Measurements from ENCODE around the gene IGHMBP2. TPM values are rescaled to one million over a fixed set of nuclear protein-coding genes. Genes with fewer than 3 reads are reported as not detected.

IGHMBP2 gene
- total RNA-seq, 2 experiments from 2014 or later: 17.5 to 37.9 TPM

DNA sequence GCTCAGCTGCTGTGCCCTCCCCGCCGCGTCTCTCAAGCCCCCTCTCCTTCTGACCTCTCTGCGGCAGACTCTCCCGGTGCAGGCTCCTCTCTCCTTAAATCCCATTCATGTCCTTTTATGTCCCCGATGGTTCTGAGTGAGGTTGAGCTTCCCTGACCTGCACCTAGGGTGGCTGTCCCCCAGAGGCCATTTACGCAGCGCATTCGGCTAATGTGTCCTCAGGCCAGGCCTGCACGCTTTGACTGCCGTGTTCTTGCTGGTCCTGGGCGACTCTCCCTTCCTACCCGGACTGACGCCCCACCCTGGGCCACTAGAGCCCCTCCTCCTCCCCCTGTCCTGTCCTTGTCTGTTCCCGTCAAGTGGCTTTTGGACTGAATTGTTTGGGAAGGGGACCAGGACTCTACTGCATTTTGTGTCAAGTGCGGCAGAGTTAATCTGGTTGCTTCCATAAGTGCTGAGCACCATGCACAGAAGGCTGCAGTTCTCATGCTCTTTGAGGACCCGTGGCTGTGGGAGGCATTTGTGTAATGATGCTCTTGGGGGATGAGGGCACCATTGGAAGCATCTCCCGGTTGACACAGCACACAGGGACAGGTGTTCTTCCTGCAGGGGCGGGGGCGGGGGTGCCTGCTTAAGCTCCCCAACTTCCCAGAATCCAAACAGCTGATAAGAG is 37.1 kb downstream of the IGHMBP2 start:
- TF ChIP-seq EZH2phosphoT487 (IDR thresholded peaks at IDR 0.05; ENCODE audit: borderline replicate concordance, low read depth, low read length): no peak
- POLR2A ChIA-PET: no interaction called here

DNA sequence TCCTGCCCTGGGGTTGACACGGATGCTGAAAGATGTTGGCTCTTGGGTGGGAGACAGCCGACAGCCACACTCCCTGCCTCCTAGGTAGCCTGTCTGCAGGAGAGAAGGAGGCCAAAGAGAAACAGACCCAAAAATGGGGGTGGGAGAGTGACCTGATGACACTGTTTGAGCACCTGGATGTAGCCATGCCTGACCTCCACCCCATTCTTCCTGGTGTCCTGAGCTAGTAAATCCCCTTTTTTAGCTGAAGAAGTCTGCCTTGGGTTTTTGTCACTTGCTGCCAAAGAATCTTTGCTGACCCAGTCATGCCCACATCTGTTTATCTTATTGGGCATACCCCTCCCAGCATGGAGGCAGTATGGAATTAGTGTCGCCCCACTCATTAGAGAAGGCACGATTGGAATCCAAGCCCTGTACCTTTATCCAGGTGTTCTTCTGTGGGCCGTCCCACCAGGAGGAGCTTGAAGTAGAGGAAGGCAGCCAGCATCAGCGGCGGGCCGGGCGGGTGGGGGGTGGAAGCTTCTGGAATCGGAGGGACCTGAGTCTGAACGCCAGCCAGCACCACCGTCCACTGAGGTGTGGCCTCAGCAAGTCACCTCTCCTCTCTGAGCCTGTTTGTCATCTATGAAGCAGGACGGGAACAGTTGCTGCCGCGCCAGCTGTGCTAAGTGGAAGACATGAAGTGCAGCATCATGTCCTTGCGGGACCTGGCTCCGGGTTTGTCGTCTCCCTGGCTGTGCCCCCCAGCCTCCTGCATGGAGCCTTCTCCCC is 37.8 kb downstream of the IGHMBP2 start:
- intact Hi-C loops (cut with micrococcal nuclease; ENCODE audit: unreplicated experiment): no loop called here
- DNase-seq (ENCODE audit: low spot score): no peak
- H3K4me1 ChIP-seq (ENCODE audit: insufficient read depth, low read length, poor library complexity, severe bottlenecking): no peaks in the 10 kb centered on the region
- H3K4me2 ChIP-seq (ENCODE audit: low read length): no peak overlapping the region
- TF ChIP-seq EZH2phosphoT487 (IDR thresholded peaks at IDR 0.05; ENCODE audit: borderline replicate concordance, low read depth, low read length): no peak
- TF ChIP-seq, protein P1, sequence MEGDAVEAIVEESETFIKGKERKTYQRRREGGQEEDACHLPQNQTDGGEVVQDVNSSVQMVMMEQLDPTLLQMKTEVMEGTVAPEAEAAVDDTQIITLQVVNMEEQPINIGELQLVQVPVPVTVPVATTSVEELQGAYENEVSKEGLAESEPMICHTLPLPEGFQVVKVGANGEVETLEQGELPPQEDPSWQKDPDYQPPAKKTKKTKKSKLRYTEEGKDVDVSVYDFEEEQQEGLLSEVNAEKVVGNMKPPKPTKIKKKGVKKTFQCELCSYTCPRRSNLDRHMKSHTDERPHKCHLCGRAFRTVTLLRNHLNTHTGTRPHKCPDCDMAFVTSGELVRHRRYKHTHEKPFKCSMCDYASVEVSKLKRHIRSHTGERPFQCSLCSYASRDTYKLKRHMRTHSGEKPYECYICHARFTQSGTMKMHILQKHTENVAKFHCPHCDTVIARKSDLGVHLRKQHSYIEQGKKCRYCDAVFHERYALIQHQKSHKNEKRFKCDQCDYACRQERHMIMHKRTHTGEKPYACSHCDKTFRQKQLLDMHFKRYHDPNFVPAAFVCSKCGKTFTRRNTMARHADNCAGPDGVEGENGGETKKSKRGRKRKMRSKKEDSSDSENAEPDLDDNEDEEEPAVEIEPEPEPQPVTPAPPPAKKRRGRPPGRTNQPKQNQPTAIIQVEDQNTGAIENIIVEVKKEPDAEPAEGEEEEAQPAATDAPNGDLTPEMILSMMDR (conservative IDR thresholded peaks at IDR 0.05; ENCODE audit: low read length): no peak
- no peak overlapping the region for H3K27ac ChIP-seq (ENCODE audit: low read depth, low read length, poor library complexity, severe bottlenecking)
- no peaks in the 10 kb centered on the region for H3K9me3 ChIP-seq (ENCODE audit: low read length)
- H3K36me3 ChIP-seq (ENCODE audit: insufficient read depth, low read length): peaks cover 16% of the 10 kb centered on the region; the same call in 1 of the 2 replicates
- H2AFZ ChIP-seq (ENCODE audit: low read length): no peak overlapping the region
- BruUV-seq (replicated peaks): no TSS peak
- H3K79me2 ChIP-seq (ENCODE audit: insufficient read depth, low read depth, low read length): no peaks in the 10 kb centered on the region
- H4K20me1 ChIP-seq (ENCODE audit: insufficient read depth, low read length): no peaks in the 10 kb centered on the region
- CTCF ChIA-PET (ENCODE audit: unreplicated experiment): no interaction called here
- POLR2A ChIA-PET: no interaction called here
- H3K9me2 ChIP-seq (ENCODE audit: insufficient read depth, low read length): no peaks in the 10 kb centered on the region
- no peak overlapping the region for H3K4me3 ChIP-seq (ENCODE audit: low read depth, low read length, poor library complexity, severe bottlenecking)

More for the DNA sequence above, 37.1 kb downstream of the IGHMBP2 start:
- no peaks in the 10 kb centered on the region for H3K9me2 ChIP-seq (ENCODE audit: insufficient read depth, low read length)
- CTCF ChIA-PET (ENCODE audit: unreplicated experiment): no interaction called here
- H3K9me3 ChIP-seq (ENCODE audit: low read length): no peaks in the 10 kb centered on the region
- H3K4me1 ChIP-seq (ENCODE audit: insufficient read depth, low read length, poor library complexity, severe bottlenecking): no peaks in the 10 kb centered on the region
- no peak overlapping the region for H3K4me2 ChIP-seq (ENCODE audit: low read length)
- H3K27ac ChIP-seq (ENCODE audit: low read depth, low read length, poor library complexity, severe bottlenecking): no peak overlapping the region
- H3K36me3 ChIP-seq (ENCODE audit: insufficient read depth, low read length): peaks cover 21% of the 10 kb centered on the region
- BruUV-seq (replicated peaks): no TSS peak
- no peak overlapping the region for H3K4me3 ChIP-seq (ENCODE audit: low read depth, low read length, poor library complexity, severe bottlenecking)
- intact Hi-C loops (cut with micrococcal nuclease; ENCODE audit: unreplicated experiment): no loop called here
- H2AFZ ChIP-seq (ENCODE audit: low read length): no peak overlapping the region
- DNase-seq (ENCODE audit: low spot score): no peak
- H3K79me2 ChIP-seq (ENCODE audit: insufficient read depth, low read depth, low read length): no peaks in the 10 kb centered on the region
- no peaks in the 10 kb centered on the region for H4K20me1 ChIP-seq (ENCODE audit: insufficient read depth, low read length)

DNA sequence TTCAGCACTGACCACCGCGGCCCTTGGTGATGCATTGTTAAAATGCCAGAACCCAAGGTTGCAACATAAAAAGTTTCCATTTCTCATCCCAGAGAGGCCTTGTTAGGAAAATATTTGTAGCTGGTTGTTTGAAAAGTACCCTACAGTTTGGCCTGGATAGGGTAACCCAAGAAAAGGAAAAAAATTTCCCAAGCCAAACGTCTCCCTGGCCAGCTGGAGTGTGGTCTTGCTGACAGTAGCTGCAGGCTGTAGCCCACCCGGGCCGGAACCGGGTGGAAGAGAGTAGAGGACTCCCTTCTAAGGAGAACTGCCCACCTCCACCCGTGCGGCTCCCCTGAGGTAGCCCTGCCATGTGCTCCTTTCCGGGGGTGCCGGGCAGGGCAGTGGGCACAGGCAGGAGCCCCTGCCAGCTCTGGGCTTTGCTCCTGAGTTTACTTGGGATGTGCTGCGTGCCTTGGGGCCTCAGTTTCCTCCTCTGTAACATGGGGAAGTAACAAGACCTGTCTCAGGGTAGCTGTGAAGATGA is 38.5 kb downstream of the IGHMBP2 start:
- Histone ChIP-seq H3K4me3 (ENCODE audit: low read depth, low read length, poor library complexity, severe bottlenecking) (no peak overlapping the region), H3K9me3 (ENCODE audit: low read length) (no peaks in the 10 kb centered on the region), H3K27ac (ENCODE audit: low read depth, low read length, poor library complexity, severe bottlenecking) (no peak overlapping the region), H3K4me1 (ENCODE audit: insufficient read depth, low read length, poor library complexity, severe bottlenecking) (no peaks in the 10 kb centered on the region), H4K20me1 (ENCODE audit: insufficient read depth, low read length) (no peaks in the 10 kb centered on the region), H2AFZ (ENCODE audit: low read length) (no peak overlapping the region), H3K79me2 (ENCODE audit: insufficient read depth, low read depth, low read length) (no peaks in the 10 kb centered on the region), H3K4me2 (ENCODE audit: low read length) (no peak overlapping the region), H3K9me2 (ENCODE audit: insufficient read depth, low read length) (no peaks in the 10 kb centered on the region), H3K36me3 (ENCODE audit: insufficient read depth, low read length) (peaks cover 10% of the 10 kb centered on the region; the same call in 1 of the 2 replicates)
- intact Hi-C loops (cut with micrococcal nuclease; ENCODE audit: unreplicated experiment): no loop called here
- DNase-seq (ENCODE audit: low spot score): no peak
- TF ChIP-seq EZH2phosphoT487 (IDR thresholded peaks at IDR 0.05; ENCODE audit: borderline replicate concordance, low read depth, low read length): no peak
- TF ChIP-seq, protein P1 (conservative IDR thresholded peaks at IDR 0.05; ENCODE audit: low read length): no peak
- ChIA-PET CTCF (ENCODE audit: unreplicated experiment) (no interaction called here), POLR2A (no interaction called here)
- BruUV-seq (replicated peaks): no TSS peak
